Activated CD4-positive, alpha-beta T cell treated with anti-CD3 and anti-CD28 coated beads, Interleukin-2, amount 10 ng/mL, durations not matched to agents 7 days and 5 days (primary cell): ENCODE measurements around the gene RAI1. TPM values are rescaled to one million over a fixed set of nuclear protein-coding genes. Genes with fewer than 3 reads are reported as not detected.
"Not testable (repeated sequence)": the region's sequence is repeated elsewhere in the genome, so short reads cannot be mapped to it uniquely, and the experiment has no call there.

Source experiments
- CTCF ChIA-PET: fragments of 350-600 bp; sonication (Branson Sonifier 250); formaldehyde crosslinking; loops from one replicate; lab custom pipeline; 2021; ENCODE audit warnings: antibody characterized with exemption; lab: Charles Lee
- POLR2A ChIA-PET: fragments of 350-600 bp; sonication (Branson Sonifier 250); formaldehyde crosslinking; loops from one replicate; lab custom pipeline; 2021; ENCODE audit warnings: antibody characterized with exemption; lab: Charles Lee
- DNase-seq: peaks from one replicate; pipeline ENCODE4 v3.0.0-alpha.2; 2020
- H3K27ac Mint-ChIP-seq: one replicate; pipeline ENCODE4 v1.8.0; 2021; ENCODE audit warnings: mild to moderate bottlenecking, moderate library complexity, mixed read lengths
- H3K27me3 Mint-ChIP-seq: one replicate; pipeline ENCODE4 v1.8.0; 2021; ENCODE audit warnings: mixed read lengths
- H3K36me3 Mint-ChIP-seq: one replicate; pipeline ENCODE4 v1.8.0; 2021; ENCODE audit warnings: low read depth, mixed read lengths
- H3K4me1 Mint-ChIP-seq: one replicate; pipeline ENCODE4 v1.8.0; 2021; ENCODE audit warnings: mixed read lengths
- H3K4me3 Mint-ChIP-seq: one replicate; pipeline ENCODE4 v1.8.0; 2021; ENCODE audit warnings: mild to moderate bottlenecking, moderate library complexity, mixed read lengths
- H3K9me3 Mint-ChIP-seq: one replicate; pipeline ENCODE4 v1.8.0; 2021; ENCODE audit warnings: mixed read lengths
- total RNA-seq, 2 experiments: library from RNA; stranded (reverse); gene quantifications; one replicate each; pipeline ENCODE4 v1.2.3, GENCODE V29; 2021

The RAI1 gene
- total RNA-seq, 2 experiments from 2014 or later, result 18.1 to 18.5 TPM

- H3K27me3 Mint-ChIP-seq, result no peaks in the 10 kb centered on the region
- no peaks in the 10 kb centered on the region for H3K9me3 Mint-ChIP-seq
- no peak overlapping the region for H3K4me3 Mint-ChIP-seq
- ChIA-PET CTCF (interaction anchor here (0.6 to 0.9 kb wide), 2 partner anchors 10 to 77 kb away, joined by 3 to 4 read pairs; no protein-coding TSS in a partner anchor), POLR2A (no interaction called here)
- no peak overlapping the region for H3K27ac Mint-ChIP-seq
- no peak for DNase-seq
- H3K36me3 Mint-ChIP-seq, result peaks cover 7% of the 10 kb centered on the region
- H3K4me1 Mint-ChIP-seq, result peaks cover 1% of the 10 kb centered on the region
Observed at GRCh38 chr17:17801800-17802481, 120.7 kb downstream of the RAI1 start.

GRCh38 chr17:17804007-17804406 is 122.7 kb downstream of the RAI1 start:
- no peak overlapping the region for H3K27ac Mint-ChIP-seq
- peaks cover 6% of the 10 kb centered on the region for H3K36me3 Mint-ChIP-seq
- ChIA-PET CTCF (no interaction called here), POLR2A (no interaction called here)
- no peak overlapping the region for H3K4me3 Mint-ChIP-seq
- H3K9me3 Mint-ChIP-seq, result no peaks in the 10 kb centered on the region
- no peaks in the 10 kb centered on the region for H3K27me3 Mint-ChIP-seq
- DNase-seq, result no peak
- H3K4me1 Mint-ChIP-seq, result peaks cover 10% of the 10 kb centered on the region

- Mint-ChIP-seq H3K27me3 (no peaks in the 10 kb centered on the region), H3K9me3 (no peaks in the 10 kb centered on the region), H3K27ac (no peak overlapping the region), H3K36me3 (peaks cover 6% of the 10 kb centered on the region), H3K4me3 (no peak overlapping the region), H3K4me1 (peaks cover 13% of the 10 kb centered on the region)
- POLR2A ChIA-PET, result no interaction called here
- no peak for DNase-seq
- CTCF ChIA-PET, result interaction anchor here (0.6 to 1.7 kb wide), 3 partner anchors 15 to 55 kb away, joined by 3 to 6 read pairs (median 4); no protein-coding TSS in a partner anchor
Observed at GRCh38 chr17:17805575-17805974, 124.3 kb downstream of the RAI1 start.

- peaks cover 14% of the 10 kb centered on the region for H3K4me1 Mint-ChIP-seq
- H3K27me3 Mint-ChIP-seq, result no peaks in the 10 kb centered on the region
- ChIA-PET CTCF (interaction anchor here (1.2 to 1.7 kb wide), 2 partner anchors 14 to 54 kb away, joined by 3 to 4 read pairs; no protein-coding TSS in a partner anchor), POLR2A (no interaction called here)
- DNase-seq, result no peak
- H3K9me3 Mint-ChIP-seq, result no peaks in the 10 kb centered on the region
- H3K27ac Mint-ChIP-seq, result no peak overlapping the region
- peaks cover 6% of the 10 kb centered on the region for H3K36me3 Mint-ChIP-seq
- H3K4me3 Mint-ChIP-seq, result no peak overlapping the region
Observed at GRCh38 chr17:17806035-17806434, 124.8 kb downstream of the RAI1 start.

- CTCF ChIA-PET, result interaction anchor here (0.5 to 3.2 kb wide), 3 partner anchors 47 to 300 kb away, joined by 4 to 9 read pairs (median 6); no protein-coding TSS in a partner anchor
- POLR2A ChIA-PET, result no interaction called here
Observed at GRCh38 chr17:17806611-17807274, 125.5 kb downstream of the RAI1 start.

GRCh38 chr17:17807440-17807839 is 126.2 kb downstream of the RAI1 start:
- CTCF ChIA-PET, result interaction anchor here (1.0 to 3.2 kb wide), 2 partner anchors 47 to 53 kb away, joined by 3 to 9 read pairs; no protein-coding TSS in a partner anchor
- POLR2A ChIA-PET, result no interaction called here
- H3K27ac Mint-ChIP-seq, result no peak overlapping the region
- no peak overlapping the region for H3K4me3 Mint-ChIP-seq
- no peak for DNase-seq
- H3K36me3 Mint-ChIP-seq, result peaks cover 15% of the 10 kb centered on the region
- peaks cover 23% of the 10 kb centered on the region for H3K4me1 Mint-ChIP-seq
- no peaks in the 10 kb centered on the region for H3K9me3 Mint-ChIP-seq
- no peaks in the 10 kb centered on the region for H3K27me3 Mint-ChIP-seq

More at GRCh38 chr17:17806611-17807274, 125.5 kb downstream of the RAI1 start:
- Mint-ChIP-seq H3K4me1 (peaks cover 17% of the 10 kb centered on the region), H3K27ac (no peak overlapping the region), H3K4me3 (no peak overlapping the region), H3K36me3 (peaks cover 11% of the 10 kb centered on the region), H3K9me3 (no peaks in the 10 kb centered on the region), H3K27me3 (no peaks in the 10 kb centered on the region)
- no peak for DNase-seq

GRCh38 chr17:17808200-17808599 is 126.9 kb downstream of the RAI1 start:
- Mint-ChIP-seq H3K27ac (peak overlapping the region; percentile 66), H3K36me3 (peaks cover 18% of the 10 kb centered on the region), H3K4me1 (peaks cover 23% of the 10 kb centered on the region)
- H3K4me3 Mint-ChIP-seq, H3K27me3 Mint-ChIP-seq, POLR2A ChIA-PET, DNase-seq, H3K9me3 Mint-ChIP-seq: not testable (repeated sequence)
- CTCF ChIA-PET, result interaction anchor here (1.0 to 3.2 kb wide), 2 partner anchors 46 to 52 kb away, joined by 3 to 9 read pairs; no protein-coding TSS in a partner anchor

- Mint-ChIP-seq H3K27ac (peak overlapping the region; percentile 42), H3K4me3 (no peak overlapping the region)
- POLR2A ChIA-PET, result no interaction called here
Observed at GRCh38 chr17:17808706-17809432, 127.6 kb downstream of the RAI1 start.

GRCh38 chr17:17809531-17810083 is 128.3 kb downstream of the RAI1 start:
- Mint-ChIP-seq H3K9me3 (no peaks in the 10 kb centered on the region), H3K27me3 (no peaks in the 10 kb centered on the region), H3K36me3 (peaks cover 18% of the 10 kb centered on the region), H3K4me3 (no peak overlapping the region), H3K27ac (no peak overlapping the region), H3K4me1 (peaks cover 23% of the 10 kb centered on the region)
- ChIA-PET CTCF (interaction anchor here (0.5 to 3.2 kb wide), 6 partner anchors 11 to 576 kb away, joined by 3 to 9 read pairs (median 4); no protein-coding TSS in a partner anchor), POLR2A (no interaction called here)
- no peak for DNase-seq

More at GRCh38 chr17:17808706-17809432, 127.6 kb downstream of the RAI1 start:
- CTCF ChIA-PET, result interaction anchor here (0.8 to 3.2 kb wide), 4 partner anchors 10 to 45 kb away, joined by 3 to 9 read pairs (median 4); no protein-coding TSS in a partner anchor
- DNase-seq, result no peak
- Mint-ChIP-seq H3K27me3 (no peaks in the 10 kb centered on the region), H3K4me1 (peaks cover 23% of the 10 kb centered on the region), H3K36me3 (peaks cover 18% of the 10 kb centered on the region), H3K9me3 (no peaks in the 10 kb centered on the region)

GRCh38 chr17:17810084-17810894 is 129.0 kb downstream of the RAI1 start:
- H3K36me3 Mint-ChIP-seq, result peaks cover 21% of the 10 kb centered on the region
- CTCF ChIA-PET, result interaction anchor here (0.5 to 3.2 kb wide), 7 partner anchors 11 to 577 kb away, joined by 3 to 9 read pairs (median 3); no protein-coding TSS in a partner anchor
- no peaks in the 10 kb centered on the region for H3K9me3 Mint-ChIP-seq
- H3K27me3 Mint-ChIP-seq, result no peaks in the 10 kb centered on the region
- H3K4me1 Mint-ChIP-seq, result peaks cover 23% of the 10 kb centered on the region
- no peak overlapping the region for H3K4me3 Mint-ChIP-seq
- DNase-seq, result no peak
- no peak overlapping the region for H3K27ac Mint-ChIP-seq
- POLR2A ChIA-PET, result no interaction called here

GRCh38 chr17:17810895-17811248 is 129.6 kb downstream of the RAI1 start:
- Mint-ChIP-seq H3K27ac (no peak overlapping the region), H3K4me1 (peaks cover 23% of the 10 kb centered on the region), H3K9me3 (no peaks in the 10 kb centered on the region), H3K4me3 (no peak overlapping the region), H3K27me3 (no peaks in the 10 kb centered on the region), H3K36me3 (peaks cover 26% of the 10 kb centered on the region)
- POLR2A ChIA-PET, result no interaction called here
- no peak for DNase-seq
- CTCF ChIA-PET, result interaction anchor here (1.0 to 2.9 kb wide), 6 partner anchors 10 to 59 kb away, joined by 3 to 18 read pairs (median 7); no protein-coding TSS in a partner anchor
